Spinal cord (tissue), 10 donors: Measurements from ENCODE around the gene IGSF21. TPM values are rescaled to one million over a fixed set of nuclear protein-coding genes. Genes with fewer than 3 reads are reported as not detected.
"Not testable (repeated sequence)": the region's sequence is repeated elsewhere in the genome, so short reads cannot be mapped to it uniquely, and the experiment has no call there.

Experiments used
- DNase-seq, 6 donors: peaks; one replicate each; pipeline versions ENCODE4 v3.0.0 to v3.0.0-alpha.2; 2013 to 2015; ENCODE audit warnings: low spot score in 6 of 6, low read depth in 4 of 6
- H3K27ac ChIP-seq: one replicate; pipeline ENCODE4 v1.5.1; 2013; ENCODE audit warnings: low read depth, low read length, control low read depth
- H3K27me3 ChIP-seq: one replicate; pipeline ENCODE4 v1.6.1; 2013; ENCODE audit warnings: low read length; ENCODE audit not compliant: control insufficient read depth, insufficient read depth
- H3K36me3 ChIP-seq: one replicate; pipeline ENCODE4 v1.6.1; 2013; ENCODE audit warnings: low read length; ENCODE audit not compliant: control insufficient read depth, insufficient read depth
- H3K4me1 ChIP-seq: one replicate; pipeline ENCODE4 v1.6.1; 2013; ENCODE audit warnings: low read length; ENCODE audit not compliant: control insufficient read depth, insufficient read depth
- H3K4me3 ChIP-seq: one replicate; pipeline ENCODE4 v1.5.1; 2013; ENCODE audit warnings: low read depth, low read length, control low read depth
- H3K9me3 ChIP-seq: one replicate; pipeline ENCODE4 v1.6.1; 2013; ENCODE audit warnings: low read length; ENCODE audit not compliant: control insufficient read depth, insufficient read depth
- WGBS: methylation state at CpG from one replicate; pipeline ENCODE4 v1.1.5; 2013; ENCODE audit warnings: missing lambda C conversion rate; ENCODE audit not compliant: insufficient coverage; 5-methylcytosine and 5-hydroxymethylcytosine counted together
- polyA plus RNA-seq, 2 donors: library from polyadenylated mRNA; unstranded; fragments of 120-200 nt; gene quantifications; one replicate each; pipeline ENCODE4 v1.2.1, GENCODE V29; 2013; ENCODE audit not compliant: insufficient read length in 2 of 2
- total RNA-seq, 2 donors: library from RNA; depleted of rRNA in 1 of 2; stranded (reverse); fragments of 120-200 nt in 1 of 2; fragments of >200 nt in 1 of 2; gene quantifications; one replicate each; pipeline versions ENCODE4 v1.2.3 to v1.2.4, GENCODE V29; 2013 to 2014
- donor health status: healthy.

IGSF21 gene
- total and polyA plus RNA-seq, 4 donors = 9.0 to 70.7 (median 40.7) TPM

GRCh38 chr1:18354612-18355011 lies 247.0 kb downstream of the IGSF21 start:
- DNase-seq = peak in 1 of 6 donors; percentile 70
- Histone ChIP-seq H3K27me3 (peaks cover 2% of the 10 kb centered on the region), H3K4me3 (no peak overlapping the region), H3K36me3 (no peaks in the 10 kb centered on the region), H3K9me3 (no peaks in the 10 kb centered on the region), H3K27ac (no peak overlapping the region), H3K4me1 (peaks cover 23% of the 10 kb centered on the region)
- no CpG with 5 or more reads among the region's 3 CpGs for WGBS

GRCh38 chr1:18357622-18358230 lies 250.1 kb downstream of the IGSF21 start:
- Histone ChIP-seq H3K4me3 (no peak overlapping the region), H3K4me1 (peaks cover 5% of the 10 kb centered on the region), H3K36me3 (peaks cover 3% of the 10 kb centered on the region), H3K27me3 (peaks cover 2% of the 10 kb centered on the region), H3K9me3 (no peaks in the 10 kb centered on the region), H3K27ac (no peak overlapping the region)
- DNase-seq = no peak
- WGBS = 61% methylated on average over 8 of the region's 9 CpGs

- Histone ChIP-seq H3K36me3 (peaks cover 7% of the 10 kb centered on the region), H3K4me1 (no peaks in the 10 kb centered on the region), H3K27ac (no peak overlapping the region), H3K4me3 (no peak overlapping the region), H3K9me3 (no peaks in the 10 kb centered on the region), H3K27me3 (peaks cover 2% of the 10 kb centered on the region)
- 67% methylated on average over 1 of the region's 1 CpG for WGBS
- DNase-seq = no peak
Measured at GRCh38 chr1:18358600-18358999, 251.0 kb downstream of the IGSF21 start.

GRCh38 chr1:18360251-18360650 lies 252.7 kb downstream of the IGSF21 start:
- H3K27ac ChIP-seq = no peak overlapping the region
- no peak overlapping the region for H3K4me3 ChIP-seq
- H3K9me3 ChIP-seq = no peaks in the 10 kb centered on the region
- no peaks in the 10 kb centered on the region for H3K27me3 ChIP-seq
- WGBS = 94% methylated on average over 4 of the region's 7 CpGs
- no peaks in the 10 kb centered on the region for H3K4me1 ChIP-seq
- H3K36me3 ChIP-seq = peaks cover 10% of the 10 kb centered on the region
- DNase-seq = peak in 1 of 6 donors; percentile 37

- no peak overlapping the region for H3K4me3 ChIP-seq
- H3K36me3 ChIP-seq = peaks cover 14% of the 10 kb centered on the region
- H3K4me1 ChIP-seq = no peaks in the 10 kb centered on the region
- H3K27ac ChIP-seq = no peak overlapping the region
- H3K9me3 ChIP-seq = no peaks in the 10 kb centered on the region
- no peaks in the 10 kb centered on the region for H3K27me3 ChIP-seq
- DNase-seq = no peak
- 62% methylated on average over 8 of the region's 9 CpGs for WGBS
Measured at GRCh38 chr1:18362150-18362549, 254.6 kb downstream of the IGSF21 start.

GRCh38 chr1:18363436-18363835 lies 255.8 kb downstream of the IGSF21 start:
- H3K4me1 ChIP-seq = no peaks in the 10 kb centered on the region
- WGBS = 87% methylated on average over 3 of the region's 3 CpGs
- H3K27me3 ChIP-seq = no peaks in the 10 kb centered on the region
- no peaks in the 10 kb centered on the region for H3K9me3 ChIP-seq
- H3K27ac ChIP-seq = no peak overlapping the region
- no peak for DNase-seq
- H3K36me3 ChIP-seq = peaks cover 14% of the 10 kb centered on the region
- H3K4me3 ChIP-seq = no peak overlapping the region

GRCh38 chr1:18365099-18365705 lies 257.6 kb downstream of the IGSF21 start:
- no peaks in the 10 kb centered on the region for H3K9me3 ChIP-seq
- H3K4me3 ChIP-seq = no peak overlapping the region
- no peak overlapping the region for H3K27ac ChIP-seq
- H3K36me3 ChIP-seq = peaks cover 14% of the 10 kb centered on the region
- no peak for DNase-seq
- H3K4me1 ChIP-seq = no peaks in the 10 kb centered on the region
- H3K27me3 ChIP-seq = no peaks in the 10 kb centered on the region
- 88% methylated on average over 29 of the region's 31 CpGs for WGBS

- not testable (repeated sequence) for H3K27me3 ChIP-seq, H3K4me3 ChIP-seq, DNase-seq, H3K27ac ChIP-seq, H3K36me3 ChIP-seq, H3K4me1 ChIP-seq, H3K9me3 ChIP-seq
Measured at GRCh38 chr1:18372505-18372904, 264.9 kb downstream of the IGSF21 start.

GRCh38 chr1:18373151-18373550 lies 265.6 kb downstream of the IGSF21 start:
- no peak for DNase-seq
- Histone ChIP-seq H3K4me1 (no peaks in the 10 kb centered on the region), H3K27me3 (no peaks in the 10 kb centered on the region), H3K9me3 (peaks cover 2% of the 10 kb centered on the region), H3K27ac (no peak overlapping the region), H3K4me3 (no peak overlapping the region), H3K36me3 (peaks cover 15% of the 10 kb centered on the region)
- 92% methylated on average over 6 of the region's 6 CpGs for WGBS

- H3K9me3 ChIP-seq = peaks cover 2% of the 10 kb centered on the region
- DNase-seq = no peak
- WGBS = 51% methylated on average over 13 of the region's 14 CpGs
- H3K4me1 ChIP-seq = no peaks in the 10 kb centered on the region
- H3K27me3 ChIP-seq = no peaks in the 10 kb centered on the region
- H3K36me3 ChIP-seq = peaks cover 15% of the 10 kb centered on the region
- H3K4me3 ChIP-seq = no peak overlapping the region
- H3K27ac ChIP-seq = no peak overlapping the region
Measured at GRCh38 chr1:18373882-18374493, 266.4 kb downstream of the IGSF21 start.
